Measurements from ENCODE around the gene PURB. TPM values are rescaled to one million over a fixed set of nuclear protein-coding genes. Genes with fewer than 3 reads are reported as not detected.

Gene PURB
- total and polyA plus RNA-seq, 2 donors = 8.0 to 16.5 TPM

- Histone ChIP-seq H3K36me3 (ENCODE audit: control insufficient read depth in 2 of 2, insufficient read depth in 2 of 2, low read length in 1 of 2) (no peaks in the 10 kb centered on the region), H3K4me1 (ENCODE audit: control insufficient read depth in 2 of 2, insufficient read depth in 2 of 2, low read length in 2 of 2) (peaks cover 0 to 17% of the 10 kb centered on the region in 2 donors), H3K27ac (ENCODE audit: low read depth in 1 of 2, low read length in 1 of 2) (no peak overlapping the region), H3K9me3 (ENCODE audit: control insufficient read depth in 2 of 2, insufficient read depth in 1 of 2, low read length in 1 of 2) (peaks cover 0 to 3% of the 10 kb centered on the region in 2 donors), H3K27me3 (ENCODE audit: control insufficient read depth in 2 of 2, insufficient read depth in 1 of 2, low read length in 1 of 2) (no peaks in the 10 kb centered on the region), H3K4me3 (ENCODE audit: low read length in 2 of 2) (no peak overlapping the region)
- peak in 1 of 9 donors; percentile 22 for DNase-seq (ENCODE audit: low read depth in 6 of 9, low spot score in 9 of 9)
- 90% methylated on average over 1 of the region's 1 CpG for WGBS
Observed at GRCh38 chr7:44897309-44897708, 12.0 kb upstream of the PURB start.

GRCh38 chr7:44894888-44895580 is 9.7 kb upstream of the PURB start:
- DNase-seq (ENCODE audit: low read depth in 6 of 9, low spot score in 9 of 9) = no peak
- Histone ChIP-seq H3K4me3 (ENCODE audit: low read length in 2 of 2) (no peak overlapping the region), H3K9me3 (ENCODE audit: control insufficient read depth in 2 of 2, insufficient read depth in 1 of 2, low read length in 1 of 2) (peaks cover 0 to 3% of the 10 kb centered on the region in 2 donors), H3K27ac (ENCODE audit: low read depth in 1 of 2, low read length in 1 of 2) (no peak overlapping the region), H3K4me1 (ENCODE audit: control insufficient read depth in 2 of 2, insufficient read depth in 2 of 2, low read length in 2 of 2) (peaks cover 18 to 39% of the 10 kb centered on the region in 2 donors), H3K36me3 (ENCODE audit: control insufficient read depth in 2 of 2, insufficient read depth in 2 of 2, low read length in 1 of 2) (no peaks in the 10 kb centered on the region), H3K27me3 (ENCODE audit: control insufficient read depth in 2 of 2, insufficient read depth in 1 of 2, low read length in 1 of 2) (no peaks in the 10 kb centered on the region)
- over 99% methylated on average over 4 of the region's 4 CpGs for WGBS

- Histone ChIP-seq H3K4me3 (ENCODE audit: low read length in 2 of 2) (no peak overlapping the region), H3K27ac (ENCODE audit: low read depth in 1 of 2, low read length in 1 of 2) (peak overlapping the region; percentile 25 to 55), H3K27me3 (ENCODE audit: control insufficient read depth in 2 of 2, insufficient read depth in 1 of 2, low read length in 1 of 2) (no peaks in the 10 kb centered on the region), H3K9me3 (ENCODE audit: control insufficient read depth in 2 of 2, insufficient read depth in 1 of 2, low read length in 1 of 2) (peaks cover 0 to 3% of the 10 kb centered on the region in 2 donors), H3K36me3 (ENCODE audit: control insufficient read depth in 2 of 2, insufficient read depth in 2 of 2, low read length in 1 of 2) (no peaks in the 10 kb centered on the region), H3K4me1 (ENCODE audit: control insufficient read depth in 2 of 2, insufficient read depth in 2 of 2, low read length in 2 of 2) (peaks cover 18 to 40% of the 10 kb centered on the region in 2 donors)
- WGBS = 85% methylated on average over 8 of the region's 8 CpGs
- no peak for DNase-seq (ENCODE audit: low read depth in 6 of 9, low spot score in 9 of 9)
Observed at GRCh38 chr7:44893710-44894234, 8.4 kb upstream of the PURB start.

- Histone ChIP-seq H3K4me1 (ENCODE audit: control insufficient read depth in 2 of 2, insufficient read depth in 2 of 2, low read length in 2 of 2) (peaks cover 18 to 40% of the 10 kb centered on the region in 2 donors), H3K27me3 (ENCODE audit: control insufficient read depth in 2 of 2, insufficient read depth in 1 of 2, low read length in 1 of 2) (no peaks in the 10 kb centered on the region), H3K36me3 (ENCODE audit: control insufficient read depth in 2 of 2, insufficient read depth in 2 of 2, low read length in 1 of 2) (no peaks in the 10 kb centered on the region), H3K27ac (ENCODE audit: low read depth in 1 of 2, low read length in 1 of 2) (peak overlapping the region; percentile 81 to 97), H3K4me3 (ENCODE audit: low read length in 2 of 2) (no peak overlapping the region), H3K9me3 (ENCODE audit: control insufficient read depth in 2 of 2, insufficient read depth in 1 of 2, low read length in 1 of 2) (no peaks in the 10 kb centered on the region)
- no peak for DNase-seq (ENCODE audit: low read depth in 6 of 9, low spot score in 9 of 9)
- 100% methylated on average over 1 of the region's 1 CpG for WGBS
Observed at GRCh38 chr7:44891791-44892190, 6.5 kb upstream of the PURB start.

- peak in 8 of 9 donors; percentile 61 to 92 (median 78) for DNase-seq (ENCODE audit: low read depth in 6 of 9, low spot score in 9 of 9)
Observed at GRCh38 chr7:44891372-44891771, 6.0 kb upstream of the PURB start.

GRCh38 chr7:44889086-44889781 is 3.9 kb upstream of the PURB start:
- H3K4me1 ChIP-seq (ENCODE audit: control insufficient read depth in 2 of 2, insufficient read depth in 2 of 2, low read length in 2 of 2) = peaks cover 18 to 53% of the 10 kb centered on the region in 2 donors
- no peak for DNase-seq (ENCODE audit: low read depth in 6 of 9, low spot score in 9 of 9)
- no peak overlapping the region for H3K27ac ChIP-seq (ENCODE audit: low read depth in 1 of 2, low read length in 1 of 2)
- 97% methylated on average over 5 of the region's 5 CpGs for WGBS
- H3K36me3 ChIP-seq (ENCODE audit: control insufficient read depth in 2 of 2, insufficient read depth in 2 of 2, low read length in 1 of 2) = no peaks in the 10 kb centered on the region
- H3K27me3 ChIP-seq (ENCODE audit: control insufficient read depth in 2 of 2, insufficient read depth in 1 of 2, low read length in 1 of 2) = no peaks in the 10 kb centered on the region
- H3K4me3 ChIP-seq (ENCODE audit: low read length in 2 of 2) = no peak overlapping the region
- H3K9me3 ChIP-seq (ENCODE audit: control insufficient read depth in 2 of 2, insufficient read depth in 1 of 2, low read length in 1 of 2) = no peaks in the 10 kb centered on the region

More at GRCh38 chr7:44891372-44891771, 6.0 kb upstream of the PURB start:
- Histone ChIP-seq H3K4me3 (ENCODE audit: low read length in 2 of 2) (peak overlapping the region in 1 of 2 donors; percentile 14), H3K9me3 (ENCODE audit: control insufficient read depth in 2 of 2, insufficient read depth in 1 of 2, low read length in 1 of 2) (no peaks in the 10 kb centered on the region), H3K4me1 (ENCODE audit: control insufficient read depth in 2 of 2, insufficient read depth in 2 of 2, low read length in 2 of 2) (peaks cover 18 to 43% of the 10 kb centered on the region in 2 donors), H3K27ac (ENCODE audit: low read depth in 1 of 2, low read length in 1 of 2) (peak overlapping the region; percentile 81 to 97), H3K27me3 (ENCODE audit: control insufficient read depth in 2 of 2, insufficient read depth in 1 of 2, low read length in 1 of 2) (no peaks in the 10 kb centered on the region), H3K36me3 (ENCODE audit: control insufficient read depth in 2 of 2, insufficient read depth in 2 of 2, low read length in 1 of 2) (no peaks in the 10 kb centered on the region)
- 23% methylated on average over 2 of the region's 2 CpGs for WGBS

DNA sequence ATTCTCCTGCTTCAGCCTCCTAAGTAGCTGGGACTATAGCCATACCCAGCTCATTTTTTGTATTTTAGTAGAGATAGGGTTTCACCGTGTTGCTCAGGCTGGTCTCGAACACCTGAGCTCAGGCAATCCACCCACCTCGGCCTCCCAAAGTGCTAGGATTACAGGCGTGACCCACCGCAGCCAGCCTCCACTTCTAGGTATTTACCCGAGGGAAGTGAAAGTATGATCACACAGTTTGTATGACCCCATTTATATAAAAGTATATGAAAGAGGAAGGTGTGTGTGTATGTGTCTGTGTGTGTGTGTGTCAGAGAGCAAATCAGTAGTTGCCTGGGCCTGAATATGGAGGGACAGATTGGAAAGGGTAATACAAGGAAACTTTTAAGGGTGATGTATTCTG is 2.0 kb upstream of the PURB start:
- Histone ChIP-seq H3K4me1 (ENCODE audit: control insufficient read depth in 2 of 2, insufficient read depth in 2 of 2, low read length in 2 of 2) (peaks cover 32 to 47% of the 10 kb centered on the region in 2 donors), H3K27ac (ENCODE audit: low read depth in 1 of 2, low read length in 1 of 2) (no peak overlapping the region), H3K36me3 (ENCODE audit: control insufficient read depth in 2 of 2, insufficient read depth in 2 of 2, low read length in 1 of 2) (peaks cover 0 to 12% of the 10 kb centered on the region in 2 donors)

DNA sequence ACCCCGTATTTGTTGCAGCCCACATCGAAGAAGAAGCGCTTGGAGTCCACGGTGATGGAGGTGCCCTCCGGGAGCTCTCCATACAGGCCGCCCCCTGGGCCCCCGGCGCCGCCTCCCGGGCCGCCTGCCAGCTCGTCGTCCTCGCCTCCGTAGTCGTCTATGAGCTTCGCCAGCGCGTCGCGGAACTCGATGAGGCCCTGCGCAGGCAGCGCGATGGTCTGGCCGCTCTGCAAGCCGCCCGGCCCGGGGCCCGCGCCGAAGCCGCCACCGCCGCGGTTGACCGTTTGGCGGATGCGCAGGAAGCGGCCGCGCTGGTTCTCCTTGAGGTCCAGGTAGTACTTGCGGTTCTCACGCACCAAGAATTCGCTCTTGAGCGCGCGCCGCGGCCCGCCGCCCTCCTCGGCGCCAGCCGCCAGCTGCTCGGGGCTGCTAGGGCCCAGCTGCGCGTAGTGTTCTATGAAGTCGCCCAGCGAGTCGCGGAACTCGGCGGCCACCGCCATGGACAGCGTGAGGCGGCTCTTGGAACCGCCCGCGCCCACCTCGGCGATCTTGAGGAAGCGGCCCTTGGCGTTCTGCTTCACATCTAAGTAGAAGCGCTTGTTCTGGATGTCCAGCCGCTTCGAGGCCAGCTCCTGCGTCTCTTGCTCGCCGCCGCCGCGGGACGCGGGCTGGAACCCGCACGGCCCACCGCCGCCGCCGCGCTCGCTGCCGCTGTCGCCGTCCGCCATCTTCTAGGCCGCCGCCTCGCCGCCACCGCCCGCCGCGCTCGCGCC is 523 bp downstream of the PURB start:
- Histone ChIP-seq H3K36me3 (ENCODE audit: control insufficient read depth in 2 of 2, insufficient read depth in 2 of 2, low read length in 1 of 2) (peaks cover 3 to 20% of the 10 kb centered on the region in 2 donors), H3K4me1 (ENCODE audit: control insufficient read depth in 2 of 2, insufficient read depth in 2 of 2, low read length in 2 of 2) (peaks cover 25 to 34% of the 10 kb centered on the region in 2 donors), H3K4me3 (ENCODE audit: low read length in 2 of 2) (peak overlapping the region; percentile 69 to 97), H3K27me3 (ENCODE audit: control insufficient read depth in 2 of 2, insufficient read depth in 1 of 2, low read length in 1 of 2) (no peaks in the 10 kb centered on the region), H3K27ac (ENCODE audit: low read depth in 1 of 2, low read length in 1 of 2) (peak overlapping the region; percentile 87 to 99), H3K9me3 (ENCODE audit: control insufficient read depth in 2 of 2, insufficient read depth in 1 of 2, low read length in 1 of 2) (no peaks in the 10 kb centered on the region)
- DNase-seq (ENCODE audit: low read depth in 6 of 9, low spot score in 9 of 9) = peak in 4 of 9 donors; percentile 40 to 67 (median 42)
- under 1% methylated on average over 107 of the region's 107 CpGs for WGBS

More for the DNA sequence above, 2.0 kb upstream of the PURB start:
- no peak for DNase-seq (ENCODE audit: low read depth in 6 of 9, low spot score in 9 of 9)
- H3K9me3 ChIP-seq (ENCODE audit: control insufficient read depth in 2 of 2, insufficient read depth in 1 of 2, low read length in 1 of 2) = no peaks in the 10 kb centered on the region
- 90% methylated on average over 6 of the region's 6 CpGs for WGBS
- H3K27me3 ChIP-seq (ENCODE audit: control insufficient read depth in 2 of 2, insufficient read depth in 1 of 2, low read length in 1 of 2) = no peaks in the 10 kb centered on the region
- no peak overlapping the region for H3K4me3 ChIP-seq (ENCODE audit: low read length in 2 of 2)
